GM12878 (cell line): ENCODE measurements around the gene MRPL22. TPM values are rescaled to one million over a fixed set of nuclear protein-coding genes. Genes with fewer than 3 reads are reported as not detected.

Experiments used
- ATAC-seq: fragments of 200-7000 bp; cut with Tn5 transposase; 3 replicates; pipeline ENCODE4 v1.9.1; 2020; ENCODE audit warnings: mild to moderate bottlenecking, moderate library complexity
- BruUV-seq: library from RNA; stranded (reverse); fragments of 400-500 nt; replicated peaks from 2 replicates; lab custom pipeline; 2021; lab: Mats Ljungman, UMichigan
- CTCF ChIA-PET: fragments of 300-600 bp; sonication (Branson Sonifier 250); formaldehyde crosslinking; extraction: SDS; loops from one replicate; lab custom pipeline; 2021; ENCODE audit warnings: inconsistent platforms; lab: Yijun Ruan, JAX
- POLR2A ChIA-PET: fragments of 350-600 bp; formaldehyde crosslinking; extraction: SDS; loops from one replicate; lab custom pipeline; 2021; ENCODE audit warnings: inconsistent platforms; lab: Charles Lee
- RAD21 ChIA-PET: fragments of 300-600 bp; sonication (Branson Sonifier 250); formaldehyde crosslinking; loops from one replicate; lab custom pipeline; 2023; ENCODE audit warnings: antibody characterized with exemption; ENCODE audit not compliant: unreplicated experiment; lab: Charles Lee
- SMC1A ChIA-PET: fragments of 300-600 bp; sonication (Branson Sonifier 250); formaldehyde crosslinking; loops from one replicate; lab custom pipeline; 2023; ENCODE audit not compliant: unreplicated experiment, uncharacterized antibody; lab: Charles Lee
- DNase-seq: peaks from one replicate; pipeline ENCODE4 v3.0.0-alpha.2; 2011; ENCODE audit warnings: low read depth, low spot score
- FAIRE-seq: peaks from 3 replicates; lab custom pipeline; 2011; peaks lifted over from hg19 to GRCh38; lab: Jason Lieb, UNC
- H2AFZ ChIP-seq: 2 replicates; pipeline ENCODE4 v1.6.0; 2011; ENCODE audit warnings: low read depth, low read length, control low read depth; ENCODE audit not compliant: control insufficient read depth
- H3K27ac ChIP-seq: 2 replicates; pipeline ENCODE4 v1.5.1; 2011; ENCODE audit warnings: control low read depth; ENCODE audit not compliant: control insufficient read depth, insufficient read depth
- H3K27me3 ChIP-seq, 2 experiments: replicated peaks in 1 of 2; 2 replicates each; pipeline versions ENCODE4 v1.6.0 to v1.6.1; 2011; ENCODE audit warnings: low read length in 1 of 2; ENCODE audit not compliant: control insufficient read depth in 2 of 2, insufficient read depth in 2 of 2
- H3K36me3 ChIP-seq, 2 experiments: 2 replicates each; pipeline ENCODE4 v1.5.1; 2011; ENCODE audit warnings: low read length in 1 of 2; ENCODE audit not compliant: control insufficient read depth in 2 of 2, insufficient read depth in 2 of 2
- H3K4me1 ChIP-seq: 2 replicates; pipeline ENCODE4 v1.6.1; 2011; ENCODE audit warnings: mild to moderate bottlenecking, low read length, moderate library complexity, mixed read lengths; ENCODE audit not compliant: control insufficient read depth, insufficient read depth
- H3K4me2 ChIP-seq: 2 replicates; pipeline ENCODE4 v1.6.0; 2011; ENCODE audit warnings: control low read depth; ENCODE audit not compliant: control insufficient read depth, insufficient read depth
- H3K4me3 ChIP-seq: fragments of 200-600 bp; sonication (generic); 2 replicates; pipeline ENCODE4 v1.5.1; 2016
- H3K79me2 ChIP-seq: 2 replicates; pipeline ENCODE4 v1.6.0; 2011; ENCODE audit warnings: low read length; ENCODE audit not compliant: control insufficient read depth, insufficient read depth
- H3K9ac ChIP-seq: 2 replicates; pipeline ENCODE4 v1.8.0; 2011; ENCODE audit warnings: low read length, control low read depth, mixed read lengths; ENCODE audit not compliant: control insufficient read depth, insufficient read depth
- H3K9me3 ChIP-seq: replicated peaks from 3 replicates; pipeline ENCODE4 v1.5.1; 2011; ENCODE audit warnings: mild to moderate bottlenecking, low read length; ENCODE audit not compliant: control insufficient read depth, insufficient read depth
- H4K20me1 ChIP-seq: 2 replicates; pipeline ENCODE4 v1.6.0; 2011; ENCODE audit not compliant: control insufficient read depth, insufficient read depth
- BCL11A ChIP-seq: IDR thresholded peaks from 2 replicates; pipeline ENCODE4 v1.6.1; 2011; ENCODE audit warnings: low read depth, low read length
- RAD21 ChIP-seq: IDR thresholded peaks from 2 replicates; pipeline ENCODE4 v1.6.1; 2011; ENCODE audit warnings: mild to moderate bottlenecking, low read depth, low read length, moderate library complexity; ENCODE audit not compliant: insufficient read depth
- RFX5 ChIP-seq: IDR thresholded peaks from 2 replicates; pipeline ENCODE4 v1.6.1; 2011; ENCODE audit warnings: low read depth, low read length, improper control_type of control experiment
- SMC3 ChIP-seq: IDR thresholded peaks from 2 replicates; pipeline ENCODE4 v1.6.1; 2011; ENCODE audit warnings: low read length, improper control_type of control experiment, borderline replicate concordance
- WGBS: methylation state at CpG from one replicate; pipeline ENCODE4 v1.1.6; 2016; ENCODE audit warnings: low lambda C conversion rate; ENCODE audit not compliant: insufficient replicate concordance, insufficient coverage; ENCODE audit errors: missing lambda C conversion rate; 5-methylcytosine and 5-hydroxymethylcytosine counted together
- in situ Hi-C: fragments of 300-500 bp; cut with MboI; formaldehyde crosslinking; loops from 9 replicates; pipeline ENCODE4 v1.14.3; 2018; ENCODE audit warnings: mixed read lengths
- intact Hi-C: fragments of 100-400 bp; cut with micrococcal nuclease; formaldehyde crosslinking; loops from one replicate; pipeline ENCODE4 v1.14.2; 2022; ENCODE audit not compliant: unreplicated experiment
- polyA plus RNA-seq, 11 experiments: library from polyadenylated mRNA; depleted of rRNA in 4 of 11; unstranded in 6 of 11; stranded (reverse) in 5 of 11; fragments of >200 nt; fragmentation: Nextera tagmentation in 4 of 11; fragmentation: Illumina TruSeq in 1 of 11; extraction: Ambion mirVana in 4 of 11; extraction: Trizol in 1 of 11; gene quantifications; 1 replicate in 1 of 11; 2 replicates in 10 of 11; pipeline versions ENCODE4 v1.2.1 to v1.2.3, GENCODE V29; 2011 to 2016; ENCODE audit warnings: inconsistent platforms in 2 of 11, missing spikeins in 2 of 11, low read depth in 1 of 11
- total RNA-seq, 4 experiments: library from RNA; depleted of rRNA in 3 of 4; stranded (reverse); fragments of >200 nt in 3 of 4; fragmentation: Illumina TruSeq in 1 of 4; extraction: Trizol in 1 of 4; gene quantifications; 2 replicates each; pipeline versions ENCODE4 v1.2.1 to v1.2.3, GENCODE V29; 2013 to 2021
- TF ChIP-seq, protein P1 (sequence below): fragments of 150-350 bp; IDR thresholded peaks from 2 replicates; pipeline ENCODE4 v1.6.1; 2016; ENCODE audit warnings: low read depth, low read length
- TF ChIP-seq, protein P2 (sequence below), 3 experiments: IDR thresholded peaks in 2 of 3; conservative IDR thresholded peaks in 1 of 3; 2 replicates each; pipeline ENCODE4 v1.5.1; 2011; ENCODE audit warnings: low read depth in 3 of 3, low read length in 3 of 3, mild to moderate bottlenecking in 3 of 3, control low read depth in 2 of 3, moderate library complexity in 2 of 3, inconsistent platforms in 1 of 3, mixed read lengths in 1 of 3; ENCODE audit not compliant: control insufficient read depth in 2 of 3, insufficient read depth in 1 of 3; ENCODE audit errors: extremely low read depth in 1 of 3

The MRPL22 gene
- total and polyA plus RNA-seq, 10 of the 15 experiments (the other 5 are each of a cell fraction or from before 2014, with no cell fraction given) = 29.7 to 318 (median 93.4) TPM

DNA sequence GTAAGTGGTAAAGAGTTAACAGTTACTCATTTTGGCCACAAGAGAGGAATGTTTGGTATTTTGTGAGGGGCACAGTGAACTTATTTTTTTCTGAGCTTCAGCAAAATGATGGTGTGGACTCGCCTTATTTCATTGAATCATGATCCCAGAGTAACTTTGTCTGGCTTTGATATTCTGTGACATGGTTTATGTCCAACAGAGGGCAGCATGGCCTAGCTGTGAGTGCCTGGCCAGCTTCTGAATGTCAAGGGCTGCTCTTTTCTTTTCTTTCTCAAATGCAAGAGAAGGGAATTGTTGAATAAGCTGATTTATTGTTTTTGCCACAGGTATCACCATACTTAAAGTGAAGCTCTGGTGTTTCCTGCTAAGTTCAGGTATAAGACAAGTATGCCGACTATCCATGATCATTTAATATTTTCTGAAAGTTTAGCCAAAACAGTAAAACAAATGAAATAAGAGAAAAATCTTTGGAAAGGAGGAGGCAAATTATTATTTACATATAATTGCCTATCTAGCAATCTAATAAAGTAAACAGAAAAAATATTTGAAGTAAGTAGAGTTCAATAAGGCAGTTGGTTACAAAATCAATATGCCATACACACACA lies 31.7 kb downstream of the MRPL22 start:
- Histone ChIP-seq H3K27ac (no peak overlapping the region), H3K9me3 (no peaks in the 10 kb centered on the region; the same call in 2 of the 3 replicates), H3K36me3 (peaks cover 0 to 4% of the 10 kb centered on the region in 2 experiments; a peak in 1 of 4 replicates), H4K20me1 (no peaks in the 10 kb centered on the region), H2AFZ (no peak overlapping the region), H3K4me1 (no peaks in the 10 kb centered on the region; the same call in 1 of the 2 replicates), H3K4me2 (no peak overlapping the region), H3K9ac (no peak overlapping the region), H3K79me2 (no peaks in the 10 kb centered on the region), H3K4me3 (no peak overlapping the region), H3K27me3 (no peaks in the 10 kb centered on the region)
- intact Hi-C loops = loop anchor here (1.0 to 10.0 kb wide), 2 partner anchors 56 to 172 kb away; no protein-coding TSS in a partner anchor
- TF ChIP-seq, protein P1, sequence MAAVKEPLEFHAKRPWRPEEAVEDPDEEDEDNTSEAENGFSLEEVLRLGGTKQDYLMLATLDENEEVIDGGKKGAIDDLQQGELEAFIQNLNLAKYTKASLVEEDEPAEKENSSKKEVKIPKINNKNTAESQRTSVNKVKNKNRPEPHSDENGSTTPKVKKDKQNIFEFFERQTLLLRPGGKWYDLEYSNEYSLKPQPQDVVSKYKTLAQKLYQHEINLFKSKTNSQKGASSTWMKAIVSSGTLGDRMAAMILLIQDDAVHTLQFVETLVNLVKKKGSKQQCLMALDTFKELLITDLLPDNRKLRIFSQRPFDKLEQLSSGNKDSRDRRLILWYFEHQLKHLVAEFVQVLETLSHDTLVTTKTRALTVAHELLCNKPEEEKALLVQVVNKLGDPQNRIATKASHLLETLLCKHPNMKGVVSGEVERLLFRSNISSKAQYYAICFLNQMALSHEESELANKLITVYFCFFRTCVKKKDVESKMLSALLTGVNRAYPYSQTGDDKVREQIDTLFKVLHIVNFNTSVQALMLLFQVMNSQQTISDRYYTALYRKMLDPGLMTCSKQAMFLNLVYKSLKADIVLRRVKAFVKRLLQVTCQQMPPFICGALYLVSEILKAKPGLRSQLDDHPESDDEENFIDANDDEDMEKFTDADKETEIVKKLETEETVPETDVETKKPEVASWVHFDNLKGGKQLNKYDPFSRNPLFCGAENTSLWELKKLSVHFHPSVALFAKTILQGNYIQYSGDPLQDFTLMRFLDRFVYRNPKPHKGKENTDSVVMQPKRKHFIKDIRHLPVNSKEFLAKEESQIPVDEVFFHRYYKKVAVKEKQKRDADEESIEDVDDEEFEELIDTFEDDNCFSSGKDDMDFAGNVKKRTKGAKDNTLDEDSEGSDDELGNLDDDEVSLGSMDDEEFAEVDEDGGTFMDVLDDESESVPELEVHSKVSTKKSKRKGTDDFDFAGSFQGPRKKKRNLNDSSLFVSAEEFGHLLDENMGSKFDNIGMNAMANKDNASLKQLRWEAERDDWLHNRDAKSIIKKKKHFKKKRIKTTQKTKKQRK = no peak
- TF ChIP-seq SMC3 (peak; percentile 48; the same call in 1 of the 2 replicates), RAD21 (peak; percentile 64), RFX5 (no peak), BCL11A (no peak)
- TF ChIP-seq, protein P2, sequence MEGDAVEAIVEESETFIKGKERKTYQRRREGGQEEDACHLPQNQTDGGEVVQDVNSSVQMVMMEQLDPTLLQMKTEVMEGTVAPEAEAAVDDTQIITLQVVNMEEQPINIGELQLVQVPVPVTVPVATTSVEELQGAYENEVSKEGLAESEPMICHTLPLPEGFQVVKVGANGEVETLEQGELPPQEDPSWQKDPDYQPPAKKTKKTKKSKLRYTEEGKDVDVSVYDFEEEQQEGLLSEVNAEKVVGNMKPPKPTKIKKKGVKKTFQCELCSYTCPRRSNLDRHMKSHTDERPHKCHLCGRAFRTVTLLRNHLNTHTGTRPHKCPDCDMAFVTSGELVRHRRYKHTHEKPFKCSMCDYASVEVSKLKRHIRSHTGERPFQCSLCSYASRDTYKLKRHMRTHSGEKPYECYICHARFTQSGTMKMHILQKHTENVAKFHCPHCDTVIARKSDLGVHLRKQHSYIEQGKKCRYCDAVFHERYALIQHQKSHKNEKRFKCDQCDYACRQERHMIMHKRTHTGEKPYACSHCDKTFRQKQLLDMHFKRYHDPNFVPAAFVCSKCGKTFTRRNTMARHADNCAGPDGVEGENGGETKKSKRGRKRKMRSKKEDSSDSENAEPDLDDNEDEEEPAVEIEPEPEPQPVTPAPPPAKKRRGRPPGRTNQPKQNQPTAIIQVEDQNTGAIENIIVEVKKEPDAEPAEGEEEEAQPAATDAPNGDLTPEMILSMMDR (IDR thresholded peaks at IDR 0.05 in 2 of 3, conservative IDR thresholded peaks at IDR 0.05 in 1 of 3; ENCODE audit: control insufficient read depth in 2 of 3, extremely low read depth in 1 of 3, insufficient read depth in 1 of 3, low read depth in 3 of 3, low read length in 3 of 3) = peak; percentile 38 to 54 (median 50); a peak in 5 of 6 replicates
- in situ Hi-C loops = no loop called here
- POLR2A ChIA-PET = no interaction called here
- SMC1A ChIA-PET = interaction anchor here (0.6 to 1.8 kb wide), 6 partner anchors 12 to 322 kb away, joined by 3 to 8 read pairs (median 4); no protein-coding TSS in a partner anchor
- FAIRE-seq (no peak), ATAC-seq (peak; percentile 57; the same call in 2 of the 3 replicates), DNase-seq (no peak)
- CTCF ChIA-PET = interaction anchor here (0.7 to 2.5 kb wide), 16 partner anchors 11 to 322 kb away, joined by 3 to 13 read pairs (median 4); no protein-coding TSS in a partner anchor
- BruUV-seq = no TSS peak
- WGBS = 82% methylated on average over 2 of the region's 2 CpGs
- RAD21 ChIA-PET = interaction anchor here (0.8 to 2.2 kb wide), 3 partner anchors 32 to 57 kb away, joined by 3 to 8 read pairs (median 5); no protein-coding TSS in a partner anchor
